ENCODE data around the gene MIAT. TPM values are rescaled to one million over a fixed set of nuclear protein-coding genes. Genes with fewer than 3 reads are reported as not detected.

Gene MIAT
- total RNA-seq, 1 donor from 2014 or later: 2.5 TPM

DNA sequence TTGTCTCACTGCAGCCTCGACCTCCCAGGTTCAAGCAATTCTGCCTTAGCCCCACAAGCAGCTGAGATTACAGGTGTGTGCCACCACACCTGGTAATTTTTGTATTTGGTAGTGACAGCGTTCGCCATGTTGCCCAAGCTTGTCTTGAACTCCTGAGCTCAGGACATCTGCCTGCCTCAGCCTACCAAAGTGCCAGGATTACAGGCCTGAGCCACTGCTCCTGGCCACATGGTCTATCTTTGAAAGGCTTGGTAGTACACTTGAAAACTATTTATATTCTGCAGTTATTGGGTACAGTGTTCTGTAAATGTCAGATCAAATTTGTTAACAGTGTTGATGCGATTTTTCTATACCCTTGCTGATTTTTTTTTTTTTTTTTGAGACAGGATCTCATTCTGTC lies 26.1 kb upstream of the MIAT start:
- DNase-seq (ENCODE audit: low spot score): peak; percentile 43

DNA sequence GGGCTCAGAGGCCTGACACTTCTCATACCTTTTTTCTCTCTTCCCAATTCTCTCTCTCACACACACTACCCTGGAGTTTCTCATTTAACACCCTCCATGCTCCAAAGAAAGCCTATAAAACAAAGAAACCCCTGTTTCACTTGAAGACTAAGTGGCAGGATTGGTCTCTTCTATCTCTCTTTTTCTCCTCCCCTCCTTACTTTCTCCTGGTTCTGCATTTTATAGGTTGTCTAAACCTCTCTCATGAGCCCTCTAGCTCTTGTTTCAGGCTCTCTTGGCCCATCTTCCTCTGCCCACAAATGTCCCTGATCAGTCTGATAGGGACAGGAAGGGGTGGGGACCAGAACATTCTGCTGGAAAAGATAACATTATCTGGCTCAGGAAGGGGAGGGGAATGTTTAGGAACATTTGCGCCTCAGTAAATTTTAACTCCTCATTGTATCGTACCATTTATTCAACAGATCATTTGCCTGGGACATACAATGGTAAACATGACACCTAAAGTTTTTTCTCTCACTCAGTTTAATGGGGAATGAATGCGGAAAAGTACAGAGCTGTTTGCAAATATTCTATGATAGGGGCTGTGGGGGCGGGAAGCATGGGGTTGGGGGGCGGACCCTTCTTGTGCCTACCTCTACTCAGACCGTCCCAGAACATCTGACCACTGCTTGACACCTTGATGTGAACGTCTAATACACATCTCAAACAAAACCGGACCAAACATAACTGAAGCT lies 24.8 kb upstream of the MIAT start:
- no peak for DNase-seq (ENCODE audit: low spot score)

DNA sequence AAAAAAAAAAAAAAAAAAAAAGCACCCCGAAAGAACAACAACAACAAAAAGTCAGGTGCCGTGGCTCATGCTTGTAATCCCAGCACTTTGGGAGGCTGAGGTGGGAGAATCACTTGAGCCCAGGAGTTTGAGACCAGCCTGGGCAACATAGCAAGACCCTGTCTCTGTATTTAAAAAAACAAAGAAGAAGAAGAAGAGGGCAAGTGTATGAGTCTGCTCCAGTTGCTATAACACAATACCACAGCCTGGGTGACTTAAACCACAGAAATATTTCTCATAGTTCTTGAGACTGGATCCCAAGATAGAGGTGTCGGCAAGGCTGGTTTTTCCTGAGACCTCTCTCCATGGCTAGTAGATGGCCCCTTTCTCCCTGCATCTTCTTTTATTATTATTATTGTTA lies 23.2 kb upstream of the MIAT start:
- no peak for DNase-seq (ENCODE audit: low spot score)

DNA sequence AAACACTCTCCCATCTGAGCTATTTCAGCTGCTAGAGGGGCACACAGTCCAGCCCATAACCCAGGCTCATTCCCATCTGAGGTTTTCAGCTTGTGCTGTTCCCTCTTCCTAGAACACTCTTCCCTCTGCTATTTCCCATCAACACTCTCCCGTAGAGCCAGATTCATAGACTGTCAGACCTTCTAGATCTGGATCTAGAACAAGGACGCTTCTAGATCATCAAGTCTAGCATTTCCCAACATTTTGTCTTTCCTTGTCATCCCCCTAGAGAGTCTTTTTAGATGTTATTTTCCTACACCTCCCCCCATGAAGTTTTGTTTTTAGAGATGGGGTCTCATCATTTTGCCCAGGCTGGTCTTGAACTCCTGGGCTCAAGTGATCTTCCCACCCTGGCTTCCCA lies 22.3 kb upstream of the MIAT start:
- no peak for DNase-seq (ENCODE audit: low spot score)

DNA sequence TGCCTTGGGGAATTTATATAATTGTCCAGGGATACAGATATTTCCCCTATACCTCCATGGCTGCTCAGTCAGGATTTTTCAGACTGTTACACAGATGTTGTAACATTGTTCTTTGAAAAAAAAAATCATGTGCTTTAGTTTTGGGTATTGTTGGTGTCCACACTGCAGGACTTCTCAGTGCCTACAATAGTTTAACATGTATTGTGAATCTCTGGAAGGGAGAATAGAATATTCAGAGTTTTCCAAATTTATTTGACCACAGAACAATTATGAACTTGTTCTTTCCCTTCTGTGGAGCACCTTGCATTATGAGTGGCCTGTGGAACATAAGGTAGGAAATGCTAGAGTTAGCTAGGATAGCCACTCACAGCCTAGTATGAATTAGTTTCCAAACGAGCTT lies 21.1 kb upstream of the MIAT start:
- DNase-seq (ENCODE audit: low spot score): no peak

DNA sequence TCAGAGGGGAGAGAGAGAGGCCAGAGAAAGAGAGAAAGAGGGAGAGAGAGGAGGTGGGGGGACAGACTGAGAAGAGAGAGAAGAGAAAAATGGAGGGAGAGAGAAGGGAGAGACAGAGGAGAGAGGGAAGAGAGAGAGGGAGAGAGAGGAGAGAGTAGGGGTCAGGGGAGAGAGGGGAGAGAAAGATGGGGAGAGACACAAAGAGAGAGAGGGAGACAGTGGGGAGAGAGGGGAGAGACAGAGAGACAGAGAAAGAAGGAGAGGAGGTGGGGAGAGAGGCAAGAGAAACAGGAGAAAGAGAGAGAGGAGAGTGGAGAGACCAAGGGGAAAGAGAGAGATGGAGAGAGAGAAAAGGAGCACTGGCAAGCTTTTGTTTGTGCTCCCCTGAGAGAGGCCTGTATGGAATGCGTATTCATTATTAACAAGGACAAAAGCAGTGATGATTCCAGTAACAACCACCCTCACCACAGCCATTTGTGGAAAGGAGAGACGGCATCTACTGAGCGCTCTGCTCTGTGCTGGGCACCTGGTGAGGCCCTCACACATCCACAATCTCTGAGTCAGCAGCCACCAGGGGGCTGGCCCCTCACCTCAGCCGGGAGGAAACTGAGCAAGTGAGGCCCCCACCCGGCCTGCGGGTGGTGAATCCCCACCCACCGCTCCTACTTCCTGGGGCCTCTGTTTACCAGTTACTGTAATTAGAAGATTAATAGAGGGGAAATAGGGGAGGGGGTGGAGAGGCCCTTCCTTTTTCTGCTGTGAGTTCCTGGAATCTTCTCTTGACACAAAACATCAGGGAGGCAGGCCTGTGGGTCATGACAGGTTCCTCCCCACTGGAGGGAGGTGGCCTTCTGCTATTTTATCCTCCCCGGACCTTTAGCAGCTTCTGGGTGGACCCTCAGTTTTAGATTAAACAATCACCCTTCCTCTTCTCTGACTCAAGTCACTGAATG lies 14.6 kb upstream of the MIAT start:
- no peak for DNase-seq (ENCODE audit: low spot score)

DNA sequence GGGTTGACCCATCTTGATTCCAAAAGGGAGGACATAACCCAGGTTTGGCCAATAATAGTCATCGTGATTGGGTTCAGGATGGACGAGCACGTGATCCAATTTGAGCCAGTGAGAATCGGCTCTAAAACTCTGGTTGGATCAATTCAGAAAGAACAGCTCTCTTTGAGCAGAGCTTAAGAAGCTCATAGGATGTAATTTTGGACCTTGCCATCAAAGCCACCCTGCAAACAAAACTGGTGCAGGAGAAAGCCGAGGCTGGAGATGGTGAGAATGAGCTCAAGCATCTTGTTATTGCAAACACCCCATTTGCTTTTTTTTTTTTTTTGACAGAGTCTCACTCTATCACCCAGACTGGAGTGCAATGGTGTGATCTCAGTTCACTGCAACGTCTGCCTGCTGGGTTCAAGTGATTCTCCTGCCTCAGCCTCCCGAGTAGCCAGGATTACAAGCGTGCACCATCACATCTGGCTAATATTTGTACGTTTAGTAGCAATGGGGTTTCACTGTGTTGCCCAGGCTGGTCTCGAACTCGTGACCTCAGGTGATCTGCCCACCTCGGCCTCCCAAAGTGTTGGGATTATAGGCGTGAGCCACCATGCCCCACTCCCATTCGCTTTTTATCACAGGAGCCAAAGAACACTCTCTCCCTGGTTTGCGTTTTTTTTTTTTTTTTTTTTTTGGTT lies 13.8 kb upstream of the MIAT start:
- DNase-seq (ENCODE audit: low spot score): no peak

DNA sequence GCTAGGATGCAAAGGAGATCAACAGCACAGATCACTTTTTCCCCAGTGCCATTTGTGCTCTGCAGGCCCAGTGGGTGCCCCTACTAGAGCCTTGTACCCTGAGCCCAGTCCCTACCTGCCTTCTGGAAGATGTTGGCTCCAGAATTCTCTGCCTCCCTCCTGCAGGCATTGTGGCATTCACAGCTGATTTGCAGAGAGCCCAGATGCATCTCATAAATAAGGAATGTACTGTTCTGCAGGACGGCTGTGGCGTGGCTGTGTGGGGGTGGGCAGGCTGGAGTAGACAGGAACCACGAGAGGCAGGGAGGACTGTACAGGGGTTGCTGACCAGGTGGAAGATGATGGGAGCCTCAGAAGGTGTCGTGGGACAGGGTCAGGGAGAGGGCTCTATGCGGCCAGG lies 11.2 kb upstream of the MIAT start:
- DNase-seq (ENCODE audit: low spot score): no peak

DNA sequence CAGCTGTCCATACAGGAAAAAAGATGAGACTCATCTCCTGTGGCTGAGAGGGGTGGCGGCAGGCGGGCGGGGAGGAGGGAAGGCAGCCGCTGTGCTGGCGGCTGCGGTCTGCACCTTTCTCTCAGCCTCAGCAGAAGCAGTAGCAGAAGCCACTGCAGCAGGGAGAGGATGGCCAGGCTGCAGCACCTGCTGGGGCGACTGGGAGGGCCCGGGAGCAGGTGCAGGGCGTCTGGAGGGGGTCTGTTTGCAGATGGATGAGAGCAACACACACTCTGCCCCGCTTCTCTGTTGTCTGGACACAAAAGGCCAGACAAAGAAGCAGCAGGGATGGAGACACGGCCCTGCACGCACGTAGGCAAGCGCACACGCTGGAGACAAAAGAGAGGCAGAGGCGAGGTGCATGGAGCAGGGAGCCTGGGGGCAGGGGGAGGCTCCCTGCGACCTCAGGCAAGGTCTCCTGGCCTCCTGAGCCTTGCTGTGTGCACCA lies 9.3 kb upstream of the MIAT start:
- no peak for DNase-seq (ENCODE audit: low spot score)

DNA sequence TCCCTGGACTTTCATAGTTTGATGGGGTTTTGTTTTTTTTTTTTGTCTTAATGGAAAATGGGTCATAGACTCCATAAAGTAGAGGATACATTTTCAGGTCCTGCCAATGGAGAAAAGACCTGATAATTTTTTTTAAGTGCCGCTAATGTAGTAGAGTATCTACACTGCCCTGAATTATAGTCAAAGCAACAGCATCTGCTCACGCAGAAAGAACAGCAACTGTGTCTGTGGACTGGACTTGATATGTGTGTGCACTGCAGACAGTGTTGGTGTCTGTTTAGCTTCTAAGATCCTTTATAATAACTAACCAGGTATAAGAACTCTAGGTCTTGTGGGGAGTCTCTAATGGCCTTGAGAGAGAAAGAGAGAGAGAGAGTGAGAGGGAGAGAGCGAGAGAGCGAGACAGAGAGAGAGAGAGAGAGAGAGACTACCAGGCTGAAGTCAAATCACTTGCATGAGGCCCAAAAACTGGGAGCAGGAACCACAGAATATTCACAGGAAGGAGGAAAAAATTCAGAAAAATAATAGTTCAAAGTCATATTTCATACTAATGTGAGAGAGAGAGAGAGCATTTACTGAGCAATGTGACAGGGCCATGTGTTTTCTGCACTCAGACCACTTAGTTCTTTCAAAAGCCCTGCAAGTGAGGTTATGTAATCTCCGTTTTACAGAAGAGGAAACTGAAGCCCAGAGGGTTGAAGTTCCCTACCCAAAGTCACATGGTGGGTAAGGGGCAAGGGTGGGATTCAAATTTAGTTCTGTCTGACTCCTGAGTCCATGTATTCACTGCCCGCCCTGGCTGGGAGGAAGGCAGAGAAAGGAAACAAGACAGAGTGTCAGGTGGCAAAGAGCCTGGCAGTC lies 8.6 kb upstream of the MIAT start:
- no peak for DNase-seq (ENCODE audit: low spot score)

DNA sequence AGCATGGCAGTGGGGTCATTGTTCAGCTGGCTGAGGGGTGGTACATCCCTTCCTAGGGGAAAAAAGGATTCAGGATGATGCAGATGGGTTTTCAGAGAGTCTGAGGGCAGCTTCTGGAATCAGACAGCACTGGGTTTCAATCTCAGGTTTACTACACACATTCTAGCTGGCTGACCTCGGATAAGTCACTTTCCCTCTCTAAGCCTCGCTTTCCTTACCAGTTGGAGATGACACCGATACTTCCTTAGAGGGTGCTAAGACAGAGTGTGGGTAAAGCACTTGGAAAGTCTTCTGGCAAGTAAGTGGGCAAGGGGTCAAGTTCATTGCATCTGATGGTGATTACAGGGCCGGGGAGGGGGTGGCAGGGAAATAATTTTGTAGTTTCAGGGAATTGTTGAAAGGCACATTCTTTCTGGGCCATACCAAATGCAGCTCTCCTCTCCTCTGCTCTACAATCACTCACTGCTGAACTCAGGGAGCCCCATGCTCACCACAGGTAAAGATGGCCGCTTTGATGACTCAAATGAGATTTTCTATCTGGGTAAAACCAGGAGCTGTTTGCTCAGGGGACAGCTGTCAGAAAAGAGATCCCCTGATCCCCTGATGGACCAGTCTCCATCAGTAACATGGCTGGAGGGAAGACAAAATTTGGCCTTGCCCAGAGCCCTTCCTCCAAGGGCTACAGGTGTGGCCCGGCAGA lies 6.5 kb upstream of the MIAT start:
- no peak for DNase-seq (ENCODE audit: low spot score)

DNA sequence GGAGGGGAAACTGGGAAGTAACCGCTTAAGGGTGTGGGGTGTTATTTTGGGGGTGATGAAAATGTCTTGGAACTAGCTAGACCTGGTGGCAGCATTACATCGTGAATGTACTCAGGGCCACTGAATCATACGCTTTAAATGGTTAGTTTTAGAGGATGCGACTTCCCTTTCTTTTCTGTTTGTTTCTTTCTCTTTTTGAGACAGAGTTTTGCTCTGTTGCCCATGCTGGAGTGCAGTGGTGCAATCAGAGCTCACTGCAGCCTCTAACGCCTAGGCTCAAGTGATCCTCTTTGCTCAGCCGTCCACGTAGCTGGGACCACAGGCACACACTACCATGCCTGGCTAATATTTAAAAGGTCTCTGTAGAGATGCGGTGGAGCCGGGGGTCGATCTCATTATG lies 5.6 kb upstream of the MIAT start:
- no peak for DNase-seq (ENCODE audit: low spot score)

DNA sequence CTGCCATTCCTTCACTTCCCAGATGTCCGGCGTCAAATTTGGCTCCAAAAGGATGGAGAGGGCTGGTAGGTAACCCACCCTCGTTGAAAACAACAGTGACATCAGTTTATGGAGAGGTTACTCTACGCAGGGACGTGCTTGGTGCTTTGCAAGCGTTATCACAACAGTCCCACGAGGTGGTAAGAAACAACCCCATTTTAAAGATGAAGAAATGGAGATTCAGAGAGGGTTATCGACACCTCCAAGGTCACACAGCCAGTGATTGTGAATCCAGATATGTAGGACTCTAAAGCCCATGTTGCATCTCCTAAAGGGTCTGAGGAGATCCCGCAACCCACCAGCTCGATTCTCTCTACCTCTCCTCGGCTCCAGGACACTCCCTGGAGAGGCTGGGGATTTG lies 773 bp downstream of the MIAT start:
- no peak for DNase-seq (ENCODE audit: low spot score)

DNA sequence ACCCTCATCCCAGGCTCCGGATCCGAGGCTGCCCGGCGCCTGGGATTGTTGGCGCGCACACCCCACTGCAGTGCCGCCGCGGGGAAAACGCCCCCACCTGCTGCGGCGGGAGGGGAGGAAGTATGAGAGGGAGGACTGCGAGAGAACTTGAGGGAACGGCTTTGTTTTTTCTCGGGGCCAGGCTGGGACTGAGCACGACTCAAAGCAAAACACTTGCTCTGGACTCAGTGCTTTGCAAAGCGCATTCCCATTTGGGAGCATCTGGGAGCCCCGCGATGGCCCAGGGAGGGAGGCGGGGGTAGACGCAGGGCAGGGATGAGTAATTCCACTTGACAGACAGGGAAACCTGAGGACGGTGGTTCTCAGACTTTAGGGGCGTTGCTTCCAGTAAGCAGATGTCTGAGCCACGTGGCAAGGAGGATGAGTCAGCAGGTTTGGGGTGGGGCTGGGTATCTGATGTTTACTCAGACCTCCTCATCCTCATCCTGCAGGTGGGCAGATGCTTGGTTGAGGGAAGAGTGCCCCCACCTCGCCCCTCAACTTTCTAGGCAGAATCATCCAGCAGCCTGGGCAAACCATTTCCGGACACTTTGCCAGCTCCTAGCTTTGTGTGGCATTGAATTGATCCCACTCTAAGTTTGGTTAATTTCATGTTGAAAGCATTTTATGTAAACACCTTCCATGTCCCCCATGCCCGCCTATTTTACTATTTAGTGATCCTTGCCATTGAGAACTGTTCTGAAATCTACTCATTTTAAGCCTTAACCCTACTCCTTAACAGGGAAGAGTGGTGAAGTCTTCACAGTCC lies 1.5 kb downstream of the MIAT start:
- DNase-seq (ENCODE audit: low spot score): no peak

DNA sequence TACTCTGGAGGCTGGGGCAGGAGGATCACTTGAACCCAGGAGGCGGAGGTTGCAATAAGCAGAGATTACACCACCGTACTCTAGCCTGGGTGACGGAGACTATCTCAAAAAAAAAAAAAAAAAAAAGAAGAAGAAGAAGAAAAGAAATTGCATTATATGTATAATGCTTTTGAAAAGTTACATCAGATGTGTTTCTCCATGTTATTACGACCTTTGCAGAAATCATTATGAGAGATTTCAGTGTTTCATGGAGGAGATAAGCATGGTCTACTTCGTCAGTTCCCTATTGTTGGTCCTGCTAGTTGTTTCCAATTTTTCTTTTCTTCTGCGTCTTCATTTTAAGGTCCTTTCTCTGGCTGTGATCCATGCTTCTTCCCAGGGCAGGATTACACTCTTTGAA lies 3.0 kb downstream of the MIAT start:
- DNase-seq (ENCODE audit: low spot score): no peak

DNA sequence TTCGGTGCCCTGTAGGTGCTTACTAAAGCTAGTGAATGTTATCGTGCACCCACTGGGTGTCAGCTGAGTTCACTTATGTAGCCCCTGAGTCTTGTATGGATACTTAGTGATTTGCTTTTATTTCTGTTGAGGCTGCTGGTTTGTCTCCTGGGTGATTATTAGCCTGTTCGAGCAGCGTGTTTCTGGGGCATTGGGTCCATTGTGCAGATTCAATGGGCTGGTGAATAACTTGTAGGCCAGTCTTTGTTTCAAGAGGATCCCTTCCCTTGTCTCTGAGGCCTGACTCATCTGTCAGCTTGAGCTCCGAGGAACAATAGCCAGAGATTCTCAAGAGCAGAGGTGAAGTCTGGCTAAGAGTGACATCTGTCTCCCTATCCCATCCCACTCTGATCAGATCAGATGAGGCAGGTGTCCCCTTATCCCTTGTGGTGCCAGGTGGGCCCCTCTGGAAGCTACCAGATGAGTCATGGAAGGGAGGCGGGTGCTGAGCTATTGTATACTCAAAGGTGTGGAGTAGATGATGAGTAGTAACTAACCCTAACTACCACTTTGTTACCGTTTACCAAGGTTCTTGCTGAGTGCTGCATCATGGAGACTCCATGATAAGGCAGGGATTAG lies 3.7 kb downstream of the MIAT start:
- no peak for DNase-seq (ENCODE audit: low spot score)

DNA sequence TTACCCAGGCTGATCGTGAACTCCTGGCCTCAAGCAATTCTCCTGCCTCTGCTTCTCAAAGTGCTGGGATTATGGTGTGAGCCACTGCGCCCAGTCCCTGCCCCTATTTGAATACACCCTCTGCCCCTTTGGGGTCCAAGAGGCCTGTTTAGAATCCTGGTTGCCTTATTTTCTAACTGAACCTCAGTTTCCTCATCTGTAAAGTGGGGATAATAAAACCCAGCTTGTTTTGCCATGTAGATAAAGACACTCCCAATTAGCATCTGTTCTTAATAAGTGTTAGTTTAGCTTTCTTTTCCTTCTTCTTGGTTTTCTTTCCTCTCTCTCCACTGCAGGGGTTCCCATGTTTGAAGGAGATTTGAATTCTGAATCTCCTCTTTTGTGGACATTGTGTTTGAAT lies 4.8 kb downstream of the MIAT start:
- DNase-seq (ENCODE audit: low spot score): no peak

DNA sequence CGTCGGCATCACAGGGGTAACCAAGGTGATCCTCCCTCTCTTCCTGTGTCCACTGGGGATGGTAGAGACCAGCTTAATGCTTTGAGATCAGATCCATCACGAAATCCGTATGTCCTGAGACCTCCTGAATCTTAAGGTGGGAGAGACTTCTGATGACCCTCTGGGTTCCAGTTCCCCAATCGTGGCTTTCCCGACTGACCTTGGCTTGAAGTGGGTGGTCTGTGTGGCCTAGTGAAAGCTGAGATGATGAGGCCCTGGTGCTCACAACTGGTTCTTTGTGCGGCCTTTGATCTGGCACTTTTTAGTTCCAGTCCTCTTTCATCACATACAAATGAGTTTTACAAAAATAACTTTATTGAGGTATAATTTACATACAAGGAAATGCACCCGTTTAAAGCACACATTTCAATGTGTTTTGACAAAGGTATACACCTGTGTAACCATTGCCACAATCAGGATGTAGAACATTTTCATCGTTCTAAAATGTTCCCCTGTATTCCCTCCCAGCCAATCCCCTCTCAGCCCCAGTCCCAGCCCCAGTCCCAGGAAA lies 6.1 kb downstream of the MIAT start:
- no peak for DNase-seq (ENCODE audit: low spot score)

DNA sequence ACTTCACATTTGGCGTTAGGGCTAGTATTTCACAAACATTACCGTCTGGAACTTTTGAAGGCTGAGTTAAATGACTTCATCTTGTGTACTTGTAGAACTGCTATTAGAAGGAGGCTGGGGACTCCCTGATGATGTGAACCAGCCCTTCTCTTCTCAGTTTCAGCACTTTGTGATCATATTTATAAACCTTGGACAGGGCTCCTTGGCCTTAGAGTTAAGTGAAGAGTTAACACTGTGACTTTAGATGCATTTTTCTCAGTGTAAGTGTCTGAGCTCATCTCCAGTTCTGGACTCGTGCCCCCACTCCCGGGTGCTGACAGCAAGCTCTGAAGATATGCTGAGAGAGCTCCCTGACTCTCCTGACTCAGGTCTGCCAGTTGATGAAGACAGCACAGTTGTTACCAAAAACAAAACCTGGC lies 8.4 kb downstream of the MIAT start:
- DNase-seq (ENCODE audit: low spot score): no peak
